DMS79 treated with DMSO at 0.1 percent for 48 hours (cell line): ENCODE data around the gene SLC25A26.

ENCODE experiments used
- DNase-seq: peaks from one replicate; lab custom pipeline; 2025; lab: John Stamatoyannopoulos, UW

SLC25A26 gene

GRCh38 chr3:66376568-66376967 lies 155.8 kb downstream of the SLC25A26 start:
- DNase-seq = no peak

GRCh38 chr3:66377800-66378199 lies 157.0 kb downstream of the SLC25A26 start:
- no peak for DNase-seq

- no peak for DNase-seq
These were observed 157.5 kb downstream of the SLC25A26 start for GRCh38 chr3:66378256-66378655.

GRCh38 chr3:66379565-66379964 lies 158.8 kb downstream of the SLC25A26 start:
- DNase-seq = no peak

- no peak for DNase-seq
These were observed 159.6 kb downstream of the SLC25A26 start for GRCh38 chr3:66380200-66380932.

- no peak for DNase-seq
These were observed 160.8 kb downstream of the SLC25A26 start for GRCh38 chr3:66381626-66382025.

- no peak for DNase-seq
These were observed 161.3 kb downstream of the SLC25A26 start for GRCh38 chr3:66382142-66382541.

- DNase-seq = no peak
These were observed 162.2 kb downstream of the SLC25A26 start for GRCh38 chr3:66383023-66383422.

- DNase-seq = no peak
These were observed 163.4 kb downstream of the SLC25A26 start for GRCh38 chr3:66383998-66384745.

- DNase-seq = no peak
These were observed 164.3 kb downstream of the SLC25A26 start for GRCh38 chr3:66385066-66385465.

GRCh38 chr3:66386011-66386924 lies 165.5 kb downstream of the SLC25A26 start:
- DNase-seq = no peak

- no peak for DNase-seq
These were observed 166.3 kb downstream of the SLC25A26 start for GRCh38 chr3:66386925-66387650.

GRCh38 chr3:66390013-66390412 lies 169.2 kb downstream of the SLC25A26 start:
- no peak for DNase-seq

GRCh38 chr3:66392512-66392911 lies 171.7 kb downstream of the SLC25A26 start:
- DNase-seq = no peak

- no peak for DNase-seq
These were observed 172.1 kb downstream of the SLC25A26 start for GRCh38 chr3:66392966-66393332.

GRCh38 chr3:66393333-66394005 lies 172.7 kb downstream of the SLC25A26 start:
- peak; percentile 20 for DNase-seq

GRCh38 chr3:66394019-66394752 lies 173.4 kb downstream of the SLC25A26 start:
- peak; percentile 12 for DNase-seq

GRCh38 chr3:66394753-66395249 lies 174.0 kb downstream of the SLC25A26 start:
- DNase-seq = no peak

GRCh38 chr3:66395635-66396034 lies 174.8 kb downstream of the SLC25A26 start:
- no peak for DNase-seq

GRCh38 chr3:66396161-66396760 lies 175.5 kb downstream of the SLC25A26 start:
- DNase-seq = no peak
